ENCODE results near the gene XYLB. TPM values are rescaled to one million over a fixed set of nuclear protein-coding genes. Genes with fewer than 3 reads are reported as not detected.

XYLB gene
- total RNA-seq, 1 experiment from 2014 or later = 2.2 TPM

DNA sequence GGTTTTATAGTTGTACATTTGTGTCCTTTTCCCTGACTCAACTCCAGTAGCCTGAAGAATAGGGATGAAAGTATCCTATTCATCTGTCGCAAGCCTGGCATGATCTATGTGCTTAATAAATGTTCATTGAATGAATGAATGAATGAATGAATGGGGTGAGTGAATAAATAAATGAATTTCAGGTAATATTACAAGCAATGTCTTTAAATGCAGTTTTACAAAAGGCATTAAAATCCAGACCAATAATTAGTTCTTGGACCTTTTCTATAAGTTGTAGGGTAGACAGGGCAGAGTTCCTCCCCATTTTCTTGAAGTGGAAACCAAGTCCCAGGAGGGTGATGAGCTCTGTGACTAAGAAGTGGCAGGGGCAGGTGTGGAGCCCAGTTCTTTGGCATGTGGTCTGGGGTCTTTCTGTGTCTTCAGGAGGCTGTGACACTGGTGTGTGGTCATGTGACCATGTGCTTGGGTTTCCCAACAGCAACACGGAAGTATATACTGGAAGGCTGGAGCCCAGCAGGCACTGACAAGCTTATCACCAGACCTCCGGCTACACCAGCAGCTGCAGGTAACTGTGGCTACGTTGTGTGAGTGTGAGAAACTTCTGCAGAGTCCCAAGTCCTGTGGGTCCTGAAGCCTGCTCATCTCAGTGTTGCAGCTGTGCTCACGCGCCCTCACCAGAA, 18.3 kb downstream of the XYLB start:
- DNase-seq (ENCODE audit: low read depth) = no peak

GRCh38 chr3:38365469-38366062, 19.0 kb downstream of the XYLB start:
- no peak for DNase-seq (ENCODE audit: low read depth)

DNA sequence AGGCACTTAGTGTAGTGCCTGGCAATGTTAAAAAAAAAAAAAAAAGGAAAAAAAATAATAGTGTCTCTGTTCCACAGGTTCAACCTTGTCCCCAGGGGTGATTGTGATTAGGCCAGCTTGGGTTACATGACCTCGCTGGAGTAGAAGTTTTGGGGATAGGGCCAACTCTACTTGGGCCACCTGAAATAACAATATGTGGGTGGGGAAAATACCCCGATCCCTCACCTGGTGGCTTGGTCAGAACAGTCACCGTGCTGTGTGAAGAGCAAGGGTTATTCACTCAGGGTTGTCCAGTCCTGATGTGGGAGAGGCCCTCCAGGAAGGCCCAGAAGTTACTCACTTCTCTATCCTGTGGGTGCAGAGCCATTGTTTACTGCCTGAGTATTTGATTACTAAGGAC, 19.5 kb downstream of the XYLB start:
- no peak for DNase-seq (ENCODE audit: low read depth)

DNA sequence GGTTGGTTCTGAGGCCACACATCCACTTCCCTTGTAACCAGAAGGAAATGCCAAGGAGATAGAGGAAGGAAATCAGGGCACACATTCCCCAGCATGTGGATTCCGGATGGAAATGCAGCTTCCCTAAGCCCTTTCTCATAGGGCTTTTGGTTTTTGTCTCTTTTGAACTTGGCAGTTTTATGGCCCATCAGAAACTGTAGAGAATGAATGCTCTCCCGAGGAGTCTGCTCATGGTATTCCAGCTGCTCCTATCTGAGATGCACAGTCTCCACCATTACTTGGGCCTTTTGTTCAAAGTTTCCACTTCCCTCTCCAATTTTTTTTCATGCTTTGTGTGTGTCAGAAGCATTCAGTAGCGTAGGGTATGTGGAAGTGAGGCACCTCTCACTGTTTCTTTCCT, 21.2 kb downstream of the XYLB start:
- no peak for DNase-seq (ENCODE audit: low read depth)

- no peak for DNase-seq (ENCODE audit: low read depth)
Measured at GRCh38 chr3:38368238-38368637, 21.7 kb downstream of the XYLB start.

DNA sequence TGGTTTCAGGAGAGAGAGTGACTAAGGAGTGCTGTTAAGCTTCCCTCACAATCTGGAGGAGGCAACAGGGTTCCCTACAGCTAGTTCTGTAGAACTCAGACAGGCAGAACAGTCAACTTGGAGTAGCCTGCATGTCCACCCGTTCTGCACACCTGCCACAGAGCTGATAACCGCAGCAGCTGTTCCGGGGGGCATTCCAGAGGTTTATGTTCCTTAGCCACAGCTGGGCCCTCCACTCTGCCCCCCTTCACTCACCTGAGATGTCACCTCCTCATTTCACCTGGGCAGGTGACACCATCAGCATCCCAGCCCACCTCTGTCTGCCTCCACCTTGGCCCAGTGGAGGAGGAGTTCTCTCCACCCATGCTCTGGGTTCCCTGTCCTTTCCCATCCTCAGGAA, 22.6 kb downstream of the XYLB start:
- no peak for DNase-seq (ENCODE audit: low read depth)

DNA sequence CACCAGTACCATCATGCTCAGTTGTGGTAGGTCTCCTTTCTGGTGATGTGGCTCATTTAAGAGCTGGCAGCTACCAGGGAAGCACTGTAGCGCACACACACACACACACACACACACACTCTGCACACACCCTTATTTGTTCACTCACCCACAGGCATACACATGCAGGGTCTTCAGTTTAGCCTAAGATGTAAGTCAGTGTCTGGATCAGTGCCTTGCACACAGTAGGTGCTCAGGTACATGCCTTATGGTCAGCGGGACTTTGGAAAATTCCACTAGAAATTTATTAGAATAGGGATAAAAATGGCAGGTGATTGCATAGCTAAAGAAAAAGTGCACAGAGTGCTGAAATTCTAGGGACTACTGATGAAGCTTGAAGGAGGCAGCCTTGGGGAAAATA, 23.6 kb downstream of the XYLB start:
- no peak for DNase-seq (ENCODE audit: low read depth)

GRCh38 chr3:38370861-38371260, 24.3 kb downstream of the XYLB start:
- DNase-seq (ENCODE audit: low read depth) = no peak

- DNase-seq (ENCODE audit: low read depth) = no peak
Measured at GRCh38 chr3:38371541-38372213, 25.1 kb downstream of the XYLB start.

DNA sequence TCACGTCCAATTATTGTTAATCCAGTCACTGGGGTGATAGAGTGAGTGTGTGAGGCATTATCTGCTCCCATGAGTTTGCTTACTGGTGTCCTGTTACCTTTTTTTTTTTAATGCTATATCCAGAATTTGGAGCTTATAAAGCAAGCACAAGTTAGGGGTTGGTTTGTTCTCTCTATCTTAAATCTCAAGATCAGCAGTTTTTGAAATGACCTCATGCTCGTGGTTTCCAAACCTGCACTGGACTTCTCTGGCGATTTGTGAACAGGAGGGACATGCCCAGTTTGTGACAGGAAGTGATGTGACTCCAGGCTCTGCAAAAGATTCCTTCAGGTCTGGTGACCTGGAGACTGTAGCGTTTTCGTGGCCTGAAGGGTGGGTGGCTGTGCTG, 25.6 kb downstream of the XYLB start:
- DNase-seq (ENCODE audit: low read depth) = peak; percentile 20

GRCh38 chr3:38374221-38374620, 27.6 kb downstream of the XYLB start:
- no peak for DNase-seq (ENCODE audit: low read depth)

DNA sequence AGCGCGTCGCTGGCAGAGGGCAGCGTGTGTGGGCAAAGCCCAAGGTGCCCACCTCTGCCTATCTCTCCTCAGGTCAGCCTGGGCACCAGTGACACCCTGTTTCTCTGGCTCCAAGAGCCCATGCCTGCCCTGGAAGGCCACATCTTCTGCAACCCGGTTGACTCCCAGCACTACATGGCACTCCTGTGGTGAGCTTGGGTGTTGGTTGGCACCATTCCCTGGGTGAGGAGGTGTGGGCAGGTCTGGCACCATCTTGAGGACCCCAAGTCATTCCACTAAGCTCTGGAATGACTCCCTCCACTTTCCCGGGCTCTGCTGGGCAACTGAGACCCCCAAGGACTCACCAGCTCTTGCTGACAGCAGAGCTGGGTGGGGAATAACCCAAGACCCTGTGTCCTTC, 28.5 kb downstream of the XYLB start:
- DNase-seq (ENCODE audit: low read depth) = no peak

GRCh38 chr3:38375488-38376097, 29.0 kb downstream of the XYLB start:
- no peak for DNase-seq (ENCODE audit: low read depth)

GRCh38 chr3:38376098-38376816, 29.7 kb downstream of the XYLB start:
- DNase-seq (ENCODE audit: low read depth) = no peak

DNA sequence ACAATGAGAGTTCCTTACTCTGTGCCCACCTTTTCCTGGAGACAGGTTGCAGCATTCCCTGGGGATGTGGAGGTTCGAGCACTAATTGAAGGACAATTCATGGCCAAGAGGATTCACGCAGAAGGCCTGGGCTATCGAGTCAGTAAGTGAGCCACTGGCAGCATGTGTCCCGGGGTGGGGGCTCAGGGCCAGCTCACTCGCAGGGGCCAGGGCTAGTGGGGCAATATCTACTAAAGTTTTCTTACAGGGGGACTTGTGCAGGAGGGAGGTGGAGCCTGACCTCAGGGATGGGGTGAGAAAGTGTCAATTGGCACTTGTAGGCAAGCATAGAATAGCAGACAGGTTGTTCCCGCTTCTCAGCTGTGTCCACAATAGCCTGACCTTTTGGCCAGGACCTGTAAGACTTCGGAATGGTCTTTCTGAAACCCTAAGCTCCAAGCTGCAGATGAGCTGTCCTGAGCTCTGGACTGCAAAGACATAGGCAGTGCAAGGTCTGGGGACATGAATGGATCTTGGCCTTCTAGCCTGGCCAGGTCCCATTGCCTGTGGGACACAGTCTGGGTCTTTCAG, 32.7 kb downstream of the XYLB start:
- no peak for DNase-seq (ENCODE audit: low read depth)

- DNase-seq (ENCODE audit: low read depth) = no peak
Measured at GRCh38 chr3:38382506-38383080, 36.0 kb downstream of the XYLB start.

GRCh38 chr3:38383156-38383875, 36.7 kb downstream of the XYLB start:
- DNase-seq (ENCODE audit: low read depth) = no peak

DNA sequence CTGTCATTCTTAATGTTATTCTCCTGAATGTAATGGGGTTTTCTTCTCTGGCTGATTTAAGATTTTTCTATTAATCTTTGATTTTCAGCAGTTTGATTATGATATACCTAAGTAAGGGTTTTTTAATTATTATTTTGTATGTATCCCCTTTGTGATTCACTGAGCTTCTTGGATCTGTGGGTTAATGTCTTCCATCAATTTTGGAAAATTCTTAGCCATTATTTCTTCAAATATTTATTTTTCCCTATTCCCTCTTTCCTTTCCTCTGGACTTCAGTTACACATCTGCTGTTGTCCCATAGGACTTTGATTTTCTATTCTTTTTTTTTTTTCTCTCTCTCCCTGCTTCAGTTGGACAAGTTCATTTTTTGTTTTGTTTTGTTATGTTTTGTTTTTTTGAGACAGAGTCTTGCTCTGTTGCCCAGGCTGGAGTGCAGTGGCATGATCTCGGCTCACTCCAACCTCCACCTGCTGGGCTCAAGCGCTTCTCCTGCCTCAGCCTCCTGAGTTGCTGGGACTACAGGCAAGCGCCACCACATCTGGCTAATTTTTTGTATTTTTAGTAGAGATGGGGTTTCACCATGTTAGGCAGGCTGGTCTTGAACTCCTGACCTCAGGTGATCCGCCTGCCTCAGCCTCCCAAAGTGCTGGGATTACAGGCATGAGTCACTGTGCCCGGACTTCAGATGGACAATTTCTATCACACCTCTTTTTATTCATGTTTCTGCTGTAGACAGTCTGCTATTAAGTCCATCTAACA, 40.6 kb downstream of the XYLB start:
- DNase-seq (ENCODE audit: low read depth) = no peak

GRCh38 chr3:38387862-38388261, 41.3 kb downstream of the XYLB start:
- DNase-seq (ENCODE audit: low read depth) = no peak

DNA sequence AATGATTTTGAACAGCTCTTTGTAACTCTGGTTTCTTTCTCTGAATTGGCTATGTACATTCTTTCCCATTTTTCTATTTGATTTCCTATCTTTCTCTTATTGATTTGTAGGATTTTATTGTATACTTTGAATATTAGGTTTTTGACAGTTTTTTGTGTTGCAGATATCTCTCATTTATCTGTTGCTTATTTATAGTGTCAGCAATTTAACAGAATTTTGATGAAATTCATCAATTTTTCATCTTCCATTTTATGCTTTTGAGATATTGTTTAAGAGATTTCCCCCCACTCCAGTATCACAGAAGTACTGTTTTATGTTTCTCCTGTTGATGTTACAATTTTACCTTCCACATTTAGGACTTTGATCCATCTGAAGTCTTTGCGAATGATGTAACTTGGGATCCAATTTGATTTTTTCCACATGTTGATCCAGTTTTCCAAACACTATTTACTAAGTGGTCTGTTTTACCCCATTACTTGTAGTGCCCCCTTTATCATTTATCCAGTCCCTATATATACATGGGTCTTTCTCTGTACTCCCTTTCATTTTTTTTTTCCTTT, 46.1 kb downstream of the XYLB start:
- no peak for DNase-seq (ENCODE audit: low read depth)
